ENCODE results near the gene SORT1. TPM values are rescaled to one million over a fixed set of nuclear protein-coding genes. Genes with fewer than 3 reads are reported as not detected.

The SORT1 gene
- total and polyA plus RNA-seq, 2 of the 8 experiments (the other 6 are each of a cell fraction or from before 2014, with no cell fraction given): 18.7 to 69.6 TPM

GRCh38 chr1:109398343-109399225, 866 bp upstream of the SORT1 start (continued):
- TF ChIP-seq CHD7 (IDR thresholded peaks at IDR 0.05; ENCODE audit: insufficient replicate concordance, low read length): no peak
- no peak for TF ChIP-seq RBBP5 (IDR thresholded peaks at IDR 0.05; ENCODE audit: borderline replicate concordance, low read depth, low read length)
